HepG2 (cell line): ENCODE results near the gene SLAMF6. TPM values are rescaled to one million over a fixed set of nuclear protein-coding genes. Genes with fewer than 3 reads are reported as not detected.

ENCODE experiments used
- ATAC-seq: fragments of 200-7000 bp; cut with Tn5 transposase; 3 replicates; pipeline ENCODE4 v1.9.1; 2020; ENCODE audit warnings: mild to moderate bottlenecking, moderate library complexity
- BruUV-seq: library from RNA; stranded (reverse); fragments of 400-500 nt; replicated peaks from 2 replicates; lab custom pipeline; 2021; lab: Mats Ljungman, UMichigan
- CTCF ChIA-PET: fragments of 300-600 bp; formaldehyde crosslinking; extraction: SDS; loops from one replicate; lab custom pipeline; 2021; ENCODE audit warnings: low total read pairs, inconsistent platforms, low intra/inter-chr PET ratio; lab: Yijun Ruan, JAX
- POLR2A ChIA-PET: fragments of 350-600 bp; sonication (Branson Sonifier 250); formaldehyde crosslinking; loops from one replicate; lab custom pipeline; 2020; ENCODE audit warnings: antibody characterized with exemption, inconsistent platforms; lab: Yijun Ruan, JAX
- DNase-seq: peaks from one replicate; pipeline ENCODE4 v3.0.0-alpha.2; 2015; ENCODE audit warnings: low spot score
- FAIRE-seq: peaks from 3 replicates; lab custom pipeline; 2011; peaks lifted over from hg19 to GRCh38; lab: Jason Lieb, UNC
- H2AFZ ChIP-seq: one replicate; pipeline ENCODE4 v1.6.1; 2011; ENCODE audit warnings: low read length, inconsistent platforms
- H3K27ac ChIP-seq: fragments of 300-600 bp; 3 replicates; pipeline ENCODE4 v1.8.0; 2011; ENCODE audit warnings: mixed run types, mild to moderate bottlenecking, mixed read lengths, low read length, inconsistent platforms; ENCODE audit not compliant: insufficient read depth; ENCODE audit errors: extremely low read length
- H3K27me3 ChIP-seq, 2 experiments: fragments of 200-600 bp in 1 of 2; 2 replicates in 1 of 2; 3 replicates in 1 of 2; pipeline versions ENCODE4 v1.6.0 to v1.8.0; 2011; ENCODE audit warnings: low read length in 2 of 2, mild to moderate bottlenecking in 2 of 2, moderate library complexity in 2 of 2, inconsistent platforms in 1 of 2; ENCODE audit not compliant: insufficient read depth in 2 of 2, control insufficient read depth in 1 of 2
- H3K36me3 ChIP-seq, 2 experiments: fragments of 200-600 bp in 1 of 2; replicated peaks in 1 of 2; 2 replicates in 1 of 2; 3 replicates in 1 of 2; pipeline versions ENCODE4 v1.5.1 to v1.8.0; 2011; ENCODE audit warnings: low read length in 2 of 2, inconsistent platforms in 1 of 2; ENCODE audit not compliant: insufficient read depth in 2 of 2, control insufficient read depth in 1 of 2
- H3K4me1 ChIP-seq: 2 replicates; pipeline ENCODE4 v1.5.1; 2012; ENCODE audit warnings: low read length, inconsistent platforms; ENCODE audit not compliant: insufficient read depth
- H3K4me2 ChIP-seq: 2 replicates; pipeline ENCODE4 v1.6.0; 2011; ENCODE audit warnings: low read depth, low read length, inconsistent platforms
- H3K4me3 ChIP-seq, 3 experiments: fragments of 200-600 bp in 1 of 3; sonication (generic), shearing (Covaris generic) in 1 of 3; replicated peaks in 1 of 3; 2 replicates each; pipeline ENCODE4 v1.5.1; 2011 to 2016; ENCODE audit warnings: low read length in 3 of 3, inconsistent platforms in 2 of 3, low read depth in 2 of 3, mild to moderate bottlenecking in 2 of 3, control low read depth in 1 of 3, mixed read lengths in 1 of 3; ENCODE audit not compliant: insufficient read depth in 1 of 3
- H3K79me2 ChIP-seq: one replicate; pipeline ENCODE4 v1.6.1; 2011; ENCODE audit warnings: low read length, inconsistent platforms; ENCODE audit not compliant: insufficient read depth
- H3K9ac ChIP-seq: 2 replicates; pipeline ENCODE4 v1.6.0; 2011; ENCODE audit warnings: mild to moderate bottlenecking, low read depth, low read length, inconsistent platforms; ENCODE audit not compliant: insufficient read depth
- H3K9me3 ChIP-seq: 2 replicates; pipeline ENCODE4 v1.5.1; 2012; ENCODE audit warnings: mild to moderate bottlenecking, low read length
- H4K20me1 ChIP-seq: 2 replicates; pipeline ENCODE4 v1.6.0; 2011; ENCODE audit warnings: inconsistent platforms, mild to moderate bottlenecking, low read length, moderate library complexity; ENCODE audit not compliant: insufficient read depth
- ATF4 ChIP-seq, 2 experiments: fragments of 450-650 bp in 1 of 2; sonication (generic) in 1 of 2; formaldehyde crosslinking; IDR thresholded peaks; 2 replicates each; pipeline versions ENCODE4 v1.5.0 to v1.8.0; 2020 to 2022; ENCODE audit warnings: mild to moderate bottlenecking in 1 of 2, missing genetic modification reagents in 1 of 2
- CEBPB ChIP-seq: IDR thresholded peaks from 2 replicates; pipeline ENCODE4 v1.6.1; 2011; ENCODE audit warnings: low read depth, low read length, improper control_type of control experiment, borderline replicate concordance
- CHCHD3 ChIP-seq: sonication (generic); formaldehyde crosslinking; IDR thresholded peaks from 2 replicates; pipeline ENCODE4 v1.8.0; 2022; ENCODE audit warnings: mild to moderate bottlenecking, missing genetic modification reagents, moderate library complexity
- DNMT1 ChIP-seq: sonication (generic); formaldehyde crosslinking; IDR thresholded peaks from 2 replicates; pipeline ENCODE4 v1.5.1; 2020; ENCODE audit warnings: mild to moderate bottlenecking, missing genetic modification reagents
- GMEB1 ChIP-seq: sonication (generic); formaldehyde crosslinking; IDR thresholded peaks from 2 replicates; pipeline ENCODE4 v1.5.1; 2020; ENCODE audit warnings: missing genetic modification reagents, mild to moderate bottlenecking, borderline replicate concordance
- MAFF ChIP-seq: IDR thresholded peaks from 2 replicates; pipeline ENCODE4 v1.6.1; 2011; ENCODE audit warnings: low read depth, low read length, improper control_type of control experiment
- MTA1 ChIP-seq: sonication (generic); formaldehyde crosslinking; IDR thresholded peaks from 2 replicates; pipeline ENCODE4 v1.4.0; 2020; ENCODE audit warnings: missing genetic modification reagents, mild to moderate bottlenecking, borderline replicate concordance
- NBN ChIP-seq: fragments of 450-650 bp; conservative IDR thresholded peaks from 2 replicates; pipeline ENCODE4 v1.6.1; 2017
- ZBTB26 ChIP-seq: IDR thresholded peaks from 2 replicates; pipeline ENCODE4 v1.6.1; 2016; ENCODE audit warnings: missing compliant biosample characterization, missing genetic modification reagents, borderline replicate concordance
- ZNF205 ChIP-seq: IDR thresholded peaks from 2 replicates; pipeline ENCODE4 v1.6.1; 2018; ENCODE audit warnings: missing biosample characterization, missing genetic modification reagents
- ZNF34 ChIP-seq: sonication (generic); formaldehyde crosslinking; IDR thresholded peaks from 2 replicates; pipeline ENCODE4 v1.4.0; 2020; ENCODE audit warnings: mild to moderate bottlenecking, missing genetic modification reagents, borderline replicate concordance
- ZNF44 ChIP-seq: sonication (generic); formaldehyde crosslinking; IDR thresholded peaks from 2 replicates; pipeline ENCODE4 v1.5.1; 2020; ENCODE audit warnings: mild to moderate bottlenecking, missing genetic modification reagents
- WGBS: methylation state at CpG from one replicate; pipeline ENCODE4 v1.1.6; 2017; ENCODE audit warnings: low lambda C conversion rate; 5-methylcytosine and 5-hydroxymethylcytosine counted together
- in situ Hi-C: cut with HindIII; loops from 2 replicates; pipeline ENCODE4 v1.10.0; 2017; ENCODE audit warnings: low pct_unique_long_range_greater_than_20kb; ENCODE audit not compliant: extremely low pct_ligation_motif_present
- intact Hi-C: fragments of 100-400 bp; cut with micrococcal nuclease; formaldehyde crosslinking; loops from one replicate; pipeline ENCODE4 v1.10.0; 2022; ENCODE audit not compliant: unreplicated experiment
- polyA plus RNA-seq, 8 experiments: library from polyadenylated mRNA; depleted of rRNA in 3 of 8; stranded (reverse) in 7 of 8; unstranded in 1 of 8; fragments of >200 nt; fragmentation: Illumina TruSeq in 4 of 8; extraction: Trizol in 4 of 8; gene quantifications; 2 replicates each; pipeline versions ENCODE4 v1.2.1 to v1.2.3, GENCODE V29; 2011 to 2016; ENCODE audit warnings: low read depth in 4 of 8, missing spikeins in 1 of 8, mixed read lengths in 1 of 8; ENCODE audit not compliant: insufficient read depth in 1 of 8
- total RNA-seq, 5 experiments: library from RNA; depleted of rRNA; stranded (reverse); fragments of >200 nt; fragmentation: Illumina TruSeq; extraction: Trizol; gene quantifications; 2 replicates each; pipeline ENCODE4 v1.2.3, GENCODE V29; 2016; ENCODE audit warnings: low read depth in 1 of 5

Gene SLAMF6
- total and polyA plus RNA-seq, 2 of the 13 experiments (the other 11 are each of a cell fraction or from before 2014, with no cell fraction given): not detected

GRCh38 chr1:160550572-160551034 is 27.5 kb upstream of the SLAMF6 start:
- Histone ChIP-seq H3K4me2 (no peak overlapping the region), H4K20me1 (no peaks in the 10 kb centered on the region), H3K79me2 (no peaks in the 10 kb centered on the region), H3K4me3 (no peak overlapping the region), H3K9ac (no peak overlapping the region)
- POLR2A ChIA-PET: no interaction called here
- intact Hi-C loops: no loop called here
- TF ChIP-seq MAFF (no peak), ATF4 (CRISPR knock-in tag; IDR thresholded peaks at IDR 0.05) (peak in 1 of 2 experiments; percentile 78; a peak in 2 of 4 replicates), CEBPB (peak; percentile 49; the same call in 1 of the 2 replicates)
- TF ChIP-seq, all 625 proteins: peak for 2
- BruUV-seq: no TSS peak
- ATAC-seq: no peak; the same call in 2 of the 3 replicates
- Histone ChIP-seq H3K36me3 (no peaks in the 10 kb centered on the region), H3K4me1 (no peaks in the 10 kb centered on the region), H3K27ac (no peak overlapping the region), H3K9me3 (no peaks in the 10 kb centered on the region), H3K27me3 (no peaks in the 10 kb centered on the region), H2AFZ (no peak overlapping the region)
- in situ Hi-C loops: no loop called here
- WGBS: no CpG with 5 or more reads among the region's 6 CpGs
- FAIRE-seq: no peak
- DNase-seq: no peak
- CTCF ChIA-PET: no interaction called here

- Histone ChIP-seq H3K36me3 (no peaks in the 10 kb centered on the region), H3K4me3 (no peak overlapping the region), H3K27me3 (no peaks in the 10 kb centered on the region), H3K4me2 (no peak overlapping the region), H4K20me1 (no peaks in the 10 kb centered on the region), H3K9ac (no peak overlapping the region), H2AFZ (no peak overlapping the region), H3K9me3 (no peaks in the 10 kb centered on the region), H3K4me1 (peaks cover 5% of the 10 kb centered on the region; the same call in 1 of the 2 replicates), H3K79me2 (no peaks in the 10 kb centered on the region), H3K27ac (no peak overlapping the region)
- 18% methylated on average over 3 of the region's 3 CpGs for WGBS
- no peak for DNase-seq
- FAIRE-seq: no peak
- in situ Hi-C loops (no loop called here), intact Hi-C loops (no loop called here)
- no TSS peak for BruUV-seq
- ATAC-seq: no peak
- ChIA-PET CTCF (no interaction called here), POLR2A (no interaction called here)
- TF ChIP-seq CHCHD3 (CRISPR knock-in tag) (no peak), MTA1 (CRISPR knock-in tag) (no peak), ZNF44 (CRISPR knock-in tag) (no peak), ZNF205 (CRISPR knock-in tag) (no peak), ZNF34 (no peak), ZBTB26 (no peak), DNMT1 (CRISPR knock-in tag) (no peak), GMEB1 (CRISPR knock-in tag) (no peak), NBN (no peak)
Observed at GRCh38 chr1:160549665-160550006, 26.6 kb upstream of the SLAMF6 start.
